Prostate gland (tissue), 2 donors: ENCODE data around the gene RGPD8. TPM values are rescaled to one million over a fixed set of nuclear protein-coding genes. Genes with fewer than 3 reads are reported as not detected.
"Not testable (repeated sequence)": the region's sequence is repeated elsewhere in the genome, so short reads cannot be mapped to it uniquely, and the experiment has no call there.

Source experiments
- DNase-seq: peaks from one replicate; pipeline ENCODE4 v3.0.0-alpha.2; 2019; ENCODE audit warnings: low spot score
- H3K27ac ChIP-seq, 2 donors: fragments of 200-600 bp; sonication (generic); 2 replicates each; pipeline ENCODE4 v1.5.1; 2017 to 2019
- H3K27me3 ChIP-seq: fragments of 200-600 bp; sonication (generic); replicated peaks from 2 replicates; pipeline ENCODE4 v1.5.1; 2019; ENCODE audit not compliant: insufficient read depth
- H3K36me3 ChIP-seq, 2 donors: fragments of 200-600 bp; sonication (generic); 1 replicate in 1 of 2; 2 replicates in 1 of 2; pipeline versions ENCODE4 v1.5.1 to v1.8.1; 2017 to 2019
- H3K4me1 ChIP-seq: fragments of 200-600 bp; sonication (generic); replicated peaks from 2 replicates; pipeline ENCODE4 v1.5.1; 2019
- H3K4me3 ChIP-seq, 2 donors: fragments of 200-600 bp; sonication (generic); 2 replicates each; pipeline ENCODE4 v1.5.1; 2017 to 2019
- H3K9me3 ChIP-seq: fragments of 200-600 bp; sonication (generic); 2 replicates; pipeline ENCODE4 v1.5.1; 2017
- CTCF ChIP-seq, 4 experiments: fragments of 200-600 bp in 2 of 4; fragments of 450-650 bp in 2 of 4; sonication (generic) in 2 of 4; IDR thresholded peaks; 1 replicate in 3 of 4; 2 replicates in 1 of 4; pipeline ENCODE4 v1.5.1; 2016 to 2019; ENCODE audit warnings: antibody characterized with exemption in 4 of 4, mild to moderate bottlenecking in 2 of 4, moderate library complexity in 2 of 4
- POLR2A ChIP-seq: fragments of 450-650 bp; IDR thresholded peaks from one replicate; pipeline ENCODE4 v1.6.1; 2016; ENCODE audit warnings: antibody characterized with exemption, mild to moderate bottlenecking
- POLR2AphosphoS5 ChIP-seq: sonication (generic); formaldehyde crosslinking; IDR thresholded peaks from one replicate; pipeline ENCODE4 v1.6.1; 2017; ENCODE audit warnings: antibody characterized with exemption
- WGBS: methylation state at CpG from one replicate; pipeline ENCODE4 v1.1.5; 2018; 5-methylcytosine and 5-hydroxymethylcytosine counted together
- intact Hi-C: fragments of 100-400 bp; cut with DNase I; formaldehyde crosslinking; loops from one replicate; pipeline ENCODE4 v1.14.2; 2022
- total RNA-seq, 2 donors: library from RNA; depleted of rRNA; stranded (reverse); fragments of >200 nt; gene quantifications; one replicate each; pipeline ENCODE4 v1.1.0, GENCODE V29; 2016

RGPD8 gene
- total RNA-seq = 10 to 100 TPM; 14.3 to 15.6 TPM

GRCh38 chr2:112433480-112433879 is at the start of gene RGPD8:
TSS of gene RGPD8 (minus strand) at chr2:112433645. CDS start at chr2:112433453, 192 bp downstream.
- intact Hi-C loops = loop anchor here (5.0 to 10.0 kb wide), 3 partner anchors 176 to 379 kb away; partner anchors contain the start of genes TMEM87B and ZC3H8
- H3K27me3 ChIP-seq, H3K4me1 ChIP-seq, H3K36me3 ChIP-seq, H3K9me3 ChIP-seq: not testable (repeated sequence)
- peak within 1 kb of the TSS; percentile 74 to 81 for H3K27ac ChIP-seq
- 0% methylated on average over 9 of the region's 26 CpGs for WGBS
- TF ChIP-seq CTCF (IDR thresholded peaks at IDR 0.05) = peak; percentile 20 to 66 (median 50)
- peak; percentile 53 for TF ChIP-seq POLR2AphosphoS5
- peak; percentile 81 for DNase-seq
- H3K4me3 ChIP-seq = peak within 1 kb of the TSS; percentile 45 to 58

GRCh38 chr2:112483042-112483473 is 49.6 kb upstream of the RGPD8 start:
- H3K4me3 ChIP-seq = peak overlapping the region; percentile 70 to 78
- intact Hi-C loops = loop anchor here (2.0 to 5.0 kb wide), 3 partner anchors 60 to 431 kb away; partner anchors contain the start of genes CHCHD5 and POLR1B
- no peaks in the 10 kb centered on the region for H3K27me3 ChIP-seq
- H3K36me3 ChIP-seq = no peaks in the 10 kb centered on the region
- 12% methylated on average over 10 of the region's 10 CpGs for WGBS
- peak overlapping the region; percentile 78 to 79 for H3K27ac ChIP-seq
- no peaks in the 10 kb centered on the region for H3K9me3 ChIP-seq
- no peak for DNase-seq
- no peaks in the 10 kb centered on the region for H3K4me1 ChIP-seq
- TF ChIP-seq POLR2AphosphoS5 (no peak), POLR2A (no peak), CTCF (IDR thresholded peaks at IDR 0.05) (no peak)

GRCh38 chr2:112482309-112483041 is 49.0 kb upstream of the RGPD8 start:
- peak overlapping the region; percentile 70 to 78 for H3K4me3 ChIP-seq
- H3K36me3 ChIP-seq = no peaks in the 10 kb centered on the region
- H3K9me3 ChIP-seq = no peaks in the 10 kb centered on the region
- DNase-seq = peak; percentile 13
- no peak for TF ChIP-seq CTCF (IDR thresholded peaks at IDR 0.05)
- no peak for TF ChIP-seq POLR2A
- no peak for TF ChIP-seq POLR2AphosphoS5
- WGBS = under 1% methylated on average over 77 of the region's 77 CpGs
- peak overlapping the region; percentile 78 to 79 for H3K27ac ChIP-seq
- no peaks in the 10 kb centered on the region for H3K4me1 ChIP-seq
- intact Hi-C loops = loop anchor here (2.0 to 5.0 kb wide), 3 partner anchors 60 to 430 kb away; partner anchors contain the start of genes CHCHD5 and POLR1B
- H3K27me3 ChIP-seq = no peaks in the 10 kb centered on the region

- peak in 2 of 4 experiments; percentile 22 to 27 for TF ChIP-seq CTCF (IDR thresholded peaks at IDR 0.05)
- TF ChIP-seq POLR2A = peak; percentile 26
- TF ChIP-seq POLR2AphosphoS5 = no peak
- Histone ChIP-seq H3K4me3 (peak within 1 kb of the TSS; percentile 70 to 78), H3K27me3 (no peaks in the 10 kb centered on the region), H3K9me3 (no peaks in the 10 kb centered on the region), H3K36me3 (no peaks in the 10 kb centered on the region), H3K27ac (peak within 1 kb of the TSS; percentile 79 to 89), H3K4me1 (no peaks in the 10 kb centered on the region)
- intact Hi-C loops = loop anchor here (2.0 to 5.0 kb wide), 3 partner anchors 61 to 429 kb away; partner anchors contain the start of genes CHCHD5 and POLR1B
- peak; percentile 65 for DNase-seq
- WGBS = under 1% methylated on average over 30 of the region's 82 CpGs
These were observed 48.2 kb upstream of the RGPD8 start, which contains the start of gene TTL for GRCh38 chr2:112481528-112482233. TSS of gene TTL (plus strand) at chr2:112482156. CDS start at chr2:112482345, 189 bp downstream.
